Epithelial cell of esophagus (primary cell): ENCODE results near the gene ADAMTS18.

ENCODE experiments used
- DNase-seq: peaks from one replicate; pipeline ENCODE4 v3.0.0; 2010; ENCODE audit warnings: low read depth
- H3K4me3 ChIP-seq: 2 replicates; pipeline ENCODE4 v1.5.1; 2011; ENCODE audit warnings: mild to moderate bottlenecking, low read length, control low read depth
- TF ChIP-seq, protein P1 (sequence below): IDR thresholded peaks from 2 replicates; pipeline ENCODE4 v1.5.1; 2011; ENCODE audit warnings: low read depth, mild to moderate bottlenecking, low read length, control low read depth, inconsistent platforms; ENCODE audit not compliant: insufficient read depth; ENCODE audit errors: missing control alignments

ADAMTS18 gene

DNA sequence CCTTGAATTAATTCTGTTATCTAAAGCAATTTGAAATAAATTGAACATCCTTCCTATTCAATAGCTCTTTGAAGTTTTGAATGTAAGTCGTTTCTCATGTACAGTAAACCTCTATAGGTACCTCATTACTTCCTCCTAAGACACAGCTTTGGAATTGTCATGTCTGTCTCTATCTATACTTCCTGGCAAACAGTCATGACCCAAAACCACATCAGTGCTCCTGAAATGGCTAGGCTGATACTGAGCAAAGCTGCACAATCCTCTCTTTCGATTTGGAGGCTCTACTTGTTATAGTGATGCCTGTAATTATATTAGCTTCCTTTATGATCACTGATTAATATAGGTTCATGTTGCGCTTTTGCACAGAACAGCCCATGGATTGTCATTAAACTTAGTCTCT is 110.1 kb downstream of the ADAMTS18 start:
- TF ChIP-seq, protein P1, sequence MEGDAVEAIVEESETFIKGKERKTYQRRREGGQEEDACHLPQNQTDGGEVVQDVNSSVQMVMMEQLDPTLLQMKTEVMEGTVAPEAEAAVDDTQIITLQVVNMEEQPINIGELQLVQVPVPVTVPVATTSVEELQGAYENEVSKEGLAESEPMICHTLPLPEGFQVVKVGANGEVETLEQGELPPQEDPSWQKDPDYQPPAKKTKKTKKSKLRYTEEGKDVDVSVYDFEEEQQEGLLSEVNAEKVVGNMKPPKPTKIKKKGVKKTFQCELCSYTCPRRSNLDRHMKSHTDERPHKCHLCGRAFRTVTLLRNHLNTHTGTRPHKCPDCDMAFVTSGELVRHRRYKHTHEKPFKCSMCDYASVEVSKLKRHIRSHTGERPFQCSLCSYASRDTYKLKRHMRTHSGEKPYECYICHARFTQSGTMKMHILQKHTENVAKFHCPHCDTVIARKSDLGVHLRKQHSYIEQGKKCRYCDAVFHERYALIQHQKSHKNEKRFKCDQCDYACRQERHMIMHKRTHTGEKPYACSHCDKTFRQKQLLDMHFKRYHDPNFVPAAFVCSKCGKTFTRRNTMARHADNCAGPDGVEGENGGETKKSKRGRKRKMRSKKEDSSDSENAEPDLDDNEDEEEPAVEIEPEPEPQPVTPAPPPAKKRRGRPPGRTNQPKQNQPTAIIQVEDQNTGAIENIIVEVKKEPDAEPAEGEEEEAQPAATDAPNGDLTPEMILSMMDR = no peak
- no peak for DNase-seq
- no peak overlapping the region for H3K4me3 ChIP-seq

- TF ChIP-seq, protein P1 = no peak
- H3K4me3 ChIP-seq = no peak overlapping the region
- no peak for DNase-seq
Observed at GRCh38 chr16:77323695-77324094, 111.1 kb downstream of the ADAMTS18 start.

DNA sequence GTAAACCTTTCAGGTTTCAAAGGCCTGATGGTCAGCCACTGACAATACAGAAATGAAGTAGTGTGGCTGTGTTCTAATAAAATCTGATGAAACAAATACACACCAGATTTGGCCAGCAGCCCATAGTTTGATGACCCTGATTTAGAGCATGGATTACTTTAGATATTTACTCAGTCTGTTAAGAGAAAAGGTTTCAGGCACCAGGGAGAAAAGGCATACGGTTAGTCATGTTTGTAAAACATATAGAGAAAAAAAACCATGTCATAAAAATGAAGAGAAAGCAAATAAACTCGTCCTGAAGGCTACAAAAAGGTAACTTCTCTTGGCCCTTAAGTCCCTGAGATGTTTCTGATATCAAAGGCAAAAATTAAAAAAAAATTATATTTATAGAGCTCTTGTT is 112.1 kb downstream of the ADAMTS18 start:
- H3K4me3 ChIP-seq = no peak overlapping the region
- no peak for DNase-seq
- TF ChIP-seq, protein P1 = no peak

- no peak for DNase-seq
- TF ChIP-seq, protein P1 = no peak
- H3K4me3 ChIP-seq = no peak overlapping the region
Observed at GRCh38 chr16:77317059-77317458, 117.8 kb downstream of the ADAMTS18 start.

GRCh38 chr16:77310877-77311276 is 124.0 kb downstream of the ADAMTS18 start:
- no peak overlapping the region for H3K4me3 ChIP-seq
- no peak for DNase-seq
- TF ChIP-seq, protein P1 = no peak

GRCh38 chr16:77308163-77308561 is 126.7 kb downstream of the ADAMTS18 start:
- H3K4me3 ChIP-seq = no peak overlapping the region
- TF ChIP-seq, protein P1 = no peak
- peak; percentile 97 for DNase-seq

DNA sequence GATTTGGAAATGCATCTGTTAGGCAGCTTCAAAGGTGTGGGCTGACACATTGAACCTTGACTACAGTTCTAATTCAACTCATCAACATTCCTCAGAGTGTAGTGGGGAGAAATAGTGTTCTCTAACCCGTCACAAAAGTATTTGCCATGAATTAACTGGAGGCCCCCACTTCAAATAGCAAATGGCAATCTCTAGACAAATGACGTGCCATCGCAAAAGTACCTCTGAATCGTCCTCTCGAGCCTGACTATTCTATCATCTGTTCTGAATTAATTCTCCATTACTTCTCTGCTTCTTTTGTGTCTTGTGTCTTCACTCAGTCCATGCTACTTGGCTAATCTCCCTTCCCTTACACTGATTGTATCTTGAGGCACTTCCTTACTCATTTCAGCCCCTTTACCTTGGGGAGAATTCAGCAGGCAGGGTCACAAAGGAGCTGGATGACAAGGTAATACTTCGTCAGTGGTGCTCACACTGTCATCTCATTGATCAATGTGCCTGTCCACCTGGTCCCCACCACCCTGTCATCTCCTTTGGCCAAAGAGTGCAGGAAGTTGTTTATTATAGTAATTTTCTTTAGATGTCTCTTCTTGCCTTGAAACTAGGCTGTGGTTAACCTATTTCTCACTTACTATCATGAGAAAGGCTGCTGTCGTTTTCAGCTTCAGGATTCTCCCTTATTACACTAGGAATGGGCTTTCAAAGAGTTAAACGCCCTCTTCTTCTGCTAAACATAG is 127.2 kb downstream of the ADAMTS18 start:
- peak; percentile 27 for DNase-seq
- TF ChIP-seq, protein P1 = no peak
- no peak overlapping the region for H3K4me3 ChIP-seq
